ENCODE data around the gene NDUFV1. TPM values are rescaled to one million over a fixed set of nuclear protein-coding genes. Genes with fewer than 3 reads are reported as not detected.
"Not testable (repeated sequence)": the region's sequence is repeated elsewhere in the genome, so short reads cannot be mapped to it uniquely, and the experiment has no call there.

Gene NDUFV1
- 147 TPM for total RNA-seq
- 100 to 1,000 TPM; 126 to 173 (median 154) TPM for polyA plus RNA-seq (ENCODE audit: insufficient read depth in 1 of 8, insufficient read length in 8 of 8, low replicate concordance in 1 of 8)
- long read RNA-seq, donor 1, transcript NDUFV1-201 (10 exons, 1,596 nt) = major isoform, 15 of 39 reads
- long read RNA-seq, donor 1, partial matches to known transcripts = 21 of 39 reads
- long read RNA-seq, donor 1, other reads (novel, unspliced or antisense) = 0 of 39 reads
- long read RNA-seq, donor 2, partial matches to known transcripts = 0 of 2 reads
- long read RNA-seq, donor 2, other reads (novel, unspliced or antisense) = 0 of 2 reads
- long read RNA-seq, donor 3, transcript NDUFV1-201 (10 exons, 1,596 nt) = major isoform, 36 of 146 reads
- long read RNA-seq, donor 3, partial matches to known transcripts = 98 of 146 reads
- long read RNA-seq, donor 3, other reads (novel, unspliced or antisense) = 5 of 146 reads
- long read RNA-seq, donor 4, transcript NDUFV1-201 (10 exons, 1,596 nt) = major isoform, 23 of 50 reads
- long read RNA-seq, donor 4, partial matches to known transcripts = 20 of 50 reads
- long read RNA-seq, donor 4, other reads (novel, unspliced or antisense) = 0 of 50 reads
- long read RNA-seq, donor 5, transcript NDUFV1-201 (10 exons, 1,596 nt) = major isoform, 69 of 184 reads
- long read RNA-seq, donor 5, partial matches to known transcripts = 97 of 184 reads
- long read RNA-seq, donor 5, other reads (novel, unspliced or antisense) = 7 of 184 reads
- long read RNA-seq, donor 6, transcript NDUFV1-201 (10 exons, 1,596 nt) = major isoform, 50 of 144 reads
- long read RNA-seq, donor 6, partial matches to known transcripts = 83 of 144 reads
- long read RNA-seq, donor 6, other reads (novel, unspliced or antisense) = 0 of 144 reads
- long read RNA-seq, donor 7, transcript NDUFV1-201 (10 exons, 1,596 nt) = major isoform, 40 of 108 reads
- long read RNA-seq, donor 7, transcript NDUFV1-210 (3 exons, 594 nt) = minor isoform, 7 of 108 reads
- long read RNA-seq, donor 7, partial matches to known transcripts = 51 of 108 reads
- long read RNA-seq, donor 7, other reads (novel, unspliced or antisense) = 8 of 108 reads
- long read RNA-seq, donor 8, transcript NDUFV1-201 (10 exons, 1,596 nt) = major isoform, 12 of 31 reads
- long read RNA-seq, donor 8, partial matches to known transcripts = 11 of 31 reads
- long read RNA-seq, donor 8, other reads (novel, unspliced or antisense) = 0 of 31 reads
- long read RNA-seq, donor 9, transcript NDUFV1-201 (10 exons, 1,596 nt) = major isoform, 23 of 77 reads
- long read RNA-seq, donor 9, partial matches to known transcripts = 48 of 77 reads
- long read RNA-seq, donor 9, other reads (novel, unspliced or antisense) = 0 of 77 reads
- long read RNA-seq, donor 10, transcript NDUFV1-201 (10 exons, 1,596 nt) = major isoform, 22 of 56 reads
- long read RNA-seq, donor 10, partial matches to known transcripts = 22 of 56 reads
- long read RNA-seq, donor 10, other reads (novel, unspliced or antisense) = 5 of 56 reads
- long read RNA-seq, donor 11, transcript NDUFV1-201 (10 exons, 1,596 nt) = major isoform, 27 of 72 reads
- long read RNA-seq, donor 11, partial matches to known transcripts = 36 of 72 reads
- long read RNA-seq, donor 11, other reads (novel, unspliced or antisense) = 6 of 72 reads

- DNase-seq = peak; percentile 99
- Histone ChIP-seq H3K9me3 (replicated peaks; ENCODE audit: control insufficient read depth, low read depth, low read length) (no peaks in the 10 kb centered on the region), H3K27ac (ENCODE audit: low read length) (peak within 1 kb of the TSS; percentile 62), H3K27me3 (ENCODE audit: control insufficient read depth, insufficient read depth, low read length) (peaks cover 7% of the 10 kb centered on the region), H3K36me3 (ENCODE audit: control insufficient read depth, insufficient read depth, low read length) (peaks cover 32% of the 10 kb centered on the region), H3K4me1 (ENCODE audit: control insufficient read depth, insufficient read depth, low read length) (peaks cover 17% of the 10 kb centered on the region), H3K4me3 (ENCODE audit: low read length) (peak within 1 kb of the TSS; percentile 100)
- WGBS (ENCODE audit: insufficient coverage) = under 1% methylated on average over 61 of the region's 69 CpGs
Observed at GRCh38 chr11:67606492-67607295, at the start of gene NDUFV1. TSS of gene NDUFV1 (plus strand) at chr11:67606936. CDS start at chr11:67607005, 69 bp downstream.

- 64% methylated on average over 13 of the region's 19 CpGs for WGBS (ENCODE audit: insufficient coverage)
- H3K36me3 ChIP-seq (ENCODE audit: control insufficient read depth, insufficient read depth, low read length) = no peaks in the 10 kb centered on the region
- H3K4me1 ChIP-seq (ENCODE audit: control insufficient read depth, insufficient read depth, low read length) = peaks cover 14% of the 10 kb centered on the region
- peak; percentile 66 for DNase-seq
- H3K27ac ChIP-seq (ENCODE audit: low read length) = peak overlapping the region; percentile 75
- peaks cover 2% of the 10 kb centered on the region for H3K27me3 ChIP-seq (ENCODE audit: control insufficient read depth, insufficient read depth, low read length)
- no peaks in the 10 kb centered on the region for H3K9me3 ChIP-seq (replicated peaks; ENCODE audit: control insufficient read depth, low read depth, low read length)
- H3K4me3 ChIP-seq (ENCODE audit: low read length) = peak overlapping the region; percentile 10
Observed at GRCh38 chr11:67558084-67558772, 48.5 kb upstream of the NDUFV1 start.

GRCh38 chr11:67561971-67562619 is 44.6 kb upstream of the NDUFV1 start:
- Histone ChIP-seq H3K27ac (ENCODE audit: low read length) (no peak overlapping the region), H3K9me3 (replicated peaks; ENCODE audit: control insufficient read depth, low read depth, low read length) (no peaks in the 10 kb centered on the region), H3K36me3 (ENCODE audit: control insufficient read depth, insufficient read depth, low read length) (no peaks in the 10 kb centered on the region), H3K4me1 (ENCODE audit: control insufficient read depth, insufficient read depth, low read length) (peaks cover 23% of the 10 kb centered on the region), H3K4me3 (ENCODE audit: low read length) (no peak overlapping the region), H3K27me3 (ENCODE audit: control insufficient read depth, insufficient read depth, low read length) (no peaks in the 10 kb centered on the region)
- no peak for DNase-seq
- 89% methylated on average over 3 of the region's 10 CpGs for WGBS (ENCODE audit: insufficient coverage)

GRCh38 chr11:67562963-67563704 is 43.6 kb upstream of the NDUFV1 start:
- WGBS (ENCODE audit: insufficient coverage) = no CpG with 5 or more reads among the region's 10 CpGs
- H3K9me3 ChIP-seq (replicated peaks; ENCODE audit: control insufficient read depth, low read depth, low read length) = no peaks in the 10 kb centered on the region
- no peaks in the 10 kb centered on the region for H3K36me3 ChIP-seq (ENCODE audit: control insufficient read depth, insufficient read depth, low read length)
- no peak for DNase-seq
- peak overlapping the region; percentile 38 for H3K27ac ChIP-seq (ENCODE audit: low read length)
- H3K4me1 ChIP-seq (ENCODE audit: control insufficient read depth, insufficient read depth, low read length) = peaks cover 23% of the 10 kb centered on the region
- H3K27me3 ChIP-seq (ENCODE audit: control insufficient read depth, insufficient read depth, low read length) = no peaks in the 10 kb centered on the region
- no peak overlapping the region for H3K4me3 ChIP-seq (ENCODE audit: low read length)

GRCh38 chr11:67563705-67564114 is 43.0 kb upstream of the NDUFV1 start:
- not testable (repeated sequence) for H3K4me3 ChIP-seq (ENCODE audit: low read length); H3K9me3 ChIP-seq (replicated peaks; ENCODE audit: control insufficient read depth, low read depth, low read length); H3K36me3 ChIP-seq (ENCODE audit: control insufficient read depth, insufficient read depth, low read length); H3K27me3 ChIP-seq (ENCODE audit: control insufficient read depth, insufficient read depth, low read length)
- WGBS (ENCODE audit: insufficient coverage) = 74% methylated on average over 7 of the region's 11 CpGs
- peaks cover 19% of the 10 kb centered on the region for H3K4me1 ChIP-seq (ENCODE audit: control insufficient read depth, insufficient read depth, low read length)
- H3K27ac ChIP-seq (ENCODE audit: low read length) = peak overlapping the region; percentile 38
- DNase-seq = peak; percentile 68

DNA sequence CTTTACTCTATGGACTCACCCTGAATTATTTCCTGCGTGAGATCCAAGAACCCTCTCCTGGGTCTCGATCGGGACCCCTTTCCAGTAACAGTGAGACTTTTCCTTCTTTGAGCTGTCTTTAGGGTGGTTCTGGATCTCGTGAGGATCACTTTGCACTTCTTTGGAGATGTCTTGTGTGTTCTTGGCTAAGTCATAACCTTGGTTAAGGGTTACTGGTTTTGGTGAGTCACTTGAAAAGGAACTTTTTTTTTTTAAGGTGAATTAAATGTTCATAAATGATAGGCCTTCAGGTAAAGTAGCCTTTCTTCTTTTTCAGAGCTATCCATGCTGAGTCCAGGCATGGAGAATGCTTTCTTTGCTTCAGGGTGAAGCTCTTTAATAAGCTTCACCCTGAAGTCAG is 42.5 kb upstream of the NDUFV1 start:
- H3K4me1 ChIP-seq (ENCODE audit: control insufficient read depth, insufficient read depth, low read length) = peaks cover 14% of the 10 kb centered on the region
- DNase-seq = no peak
- H3K36me3 ChIP-seq (ENCODE audit: control insufficient read depth, insufficient read depth, low read length) = no peaks in the 10 kb centered on the region
- no peak overlapping the region for H3K4me3 ChIP-seq (ENCODE audit: low read length)
- H3K9me3 ChIP-seq (replicated peaks; ENCODE audit: control insufficient read depth, low read depth, low read length) = no peaks in the 10 kb centered on the region
- H3K27ac ChIP-seq (ENCODE audit: low read length) = no peak overlapping the region
- no peaks in the 10 kb centered on the region for H3K27me3 ChIP-seq (ENCODE audit: control insufficient read depth, insufficient read depth, low read length)
- WGBS (ENCODE audit: insufficient coverage) = 83% methylated on average over 1 of the region's 4 CpGs

DNA sequence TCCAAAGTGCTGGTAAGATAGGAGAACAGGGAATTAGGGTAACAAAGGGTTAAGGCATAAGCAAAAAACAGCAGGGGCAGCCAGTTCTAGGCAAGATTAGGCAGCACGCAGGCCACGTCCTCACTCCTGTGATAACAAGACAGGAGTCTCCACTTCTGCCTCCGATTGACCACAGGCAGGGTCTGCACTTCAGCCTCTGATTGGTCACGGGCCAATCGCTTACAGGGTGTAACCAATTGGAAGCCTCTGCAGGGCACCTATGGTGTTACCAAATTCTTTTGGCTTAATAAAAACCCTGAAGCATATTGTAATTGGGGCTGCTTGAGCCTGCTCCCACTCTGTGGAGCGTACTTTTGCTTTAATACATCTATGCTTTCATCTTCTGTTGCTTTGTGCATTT is 35.3 kb upstream of the NDUFV1 start:
- no peak overlapping the region for H3K27ac ChIP-seq (ENCODE audit: low read length)
- no peaks in the 10 kb centered on the region for H3K4me1 ChIP-seq (ENCODE audit: control insufficient read depth, insufficient read depth, low read length)
- WGBS (ENCODE audit: insufficient coverage) = 8% methylated on average over 3 of the region's 6 CpGs

GRCh38 chr11:67572305-67572704 is 34.4 kb upstream of the NDUFV1 start:
- no peaks in the 10 kb centered on the region for H3K9me3 ChIP-seq (replicated peaks; ENCODE audit: control insufficient read depth, low read depth, low read length)
- no peak overlapping the region for H3K4me3 ChIP-seq (ENCODE audit: low read length)
- DNase-seq = no peak
- H3K36me3 ChIP-seq (ENCODE audit: control insufficient read depth, insufficient read depth, low read length) = no peaks in the 10 kb centered on the region
- H3K27ac ChIP-seq (ENCODE audit: low read length) = no peak overlapping the region
- H3K27me3 ChIP-seq (ENCODE audit: control insufficient read depth, insufficient read depth, low read length) = peaks cover 10% of the 10 kb centered on the region
- no peaks in the 10 kb centered on the region for H3K4me1 ChIP-seq (ENCODE audit: control insufficient read depth, insufficient read depth, low read length)
- WGBS (ENCODE audit: insufficient coverage) = 83% methylated on average over 1 of the region's 5 CpGs

More for the DNA sequence above, 35.3 kb upstream of the NDUFV1 start:
- Histone ChIP-seq H3K9me3 (replicated peaks; ENCODE audit: control insufficient read depth, low read depth, low read length) (no peaks in the 10 kb centered on the region), H3K4me3 (ENCODE audit: low read length) (no peak overlapping the region), H3K27me3 (ENCODE audit: control insufficient read depth, insufficient read depth, low read length) (peaks cover 10% of the 10 kb centered on the region), H3K36me3 (ENCODE audit: control insufficient read depth, insufficient read depth, low read length) (no peaks in the 10 kb centered on the region)
- DNase-seq = no peak

Measured in muscle of leg (tissue), 16 donors.